NCI-H146 treated with DMSO at 0.1 percent for 48 hours (cell line): ENCODE results near the gene EVI5L.
A peak's percentile ranks its signal among the peaks of the same experiment; 100 is the strongest.
"Not testable (repeated sequence)": the region's sequence is repeated elsewhere in the genome, so short reads cannot be mapped to it uniquely, and the experiment has no call there.

Experiments used
- DNase-seq: peaks from one replicate; lab custom pipeline; 2025; ENCODE audit not compliant: unreplicated experiment; lab: John Stamatoyannopoulos, UW

The EVI5L gene

DNA sequence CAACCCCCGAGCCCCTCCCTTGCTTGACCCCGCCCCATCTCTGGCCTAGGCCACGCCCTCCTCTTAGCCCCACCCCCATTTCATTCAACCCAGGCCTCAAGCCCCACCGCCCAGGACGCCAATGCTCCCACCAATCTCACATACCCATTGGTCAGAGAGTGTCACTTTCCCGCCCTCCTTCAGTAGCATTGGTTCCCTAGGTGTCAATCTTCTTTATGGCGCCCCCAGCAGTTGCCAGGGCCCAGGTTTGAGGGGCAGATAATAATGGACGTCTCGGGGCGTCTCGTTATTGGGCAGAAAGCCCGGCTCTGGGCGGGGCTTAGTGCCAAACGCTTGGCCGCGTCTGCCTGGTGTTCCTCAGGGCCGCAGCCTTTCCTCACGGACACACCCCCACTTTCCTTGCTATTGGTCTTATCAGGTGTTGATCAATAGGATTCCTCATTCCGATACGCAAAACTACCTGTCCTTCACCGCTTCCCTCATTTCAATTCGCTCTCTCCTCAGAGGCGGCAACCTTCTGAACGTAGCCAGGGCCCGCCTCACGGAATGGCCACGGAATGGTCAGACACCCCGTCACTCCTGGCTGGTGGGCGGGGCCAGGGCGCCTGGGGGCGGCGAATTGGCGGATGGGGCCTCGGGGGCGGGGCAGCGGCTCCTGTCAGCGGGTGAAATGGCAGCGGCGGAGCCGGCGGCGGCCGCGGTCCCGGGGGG, at the start of gene EVI5L:
TSS of gene EVI5L (plus strand) at position 658 of the 711 bp plus-strand sequence. CDS start 16,325 bp downstream, outside the sequence.
- DNase-seq: peak; percentile 97

DNA sequence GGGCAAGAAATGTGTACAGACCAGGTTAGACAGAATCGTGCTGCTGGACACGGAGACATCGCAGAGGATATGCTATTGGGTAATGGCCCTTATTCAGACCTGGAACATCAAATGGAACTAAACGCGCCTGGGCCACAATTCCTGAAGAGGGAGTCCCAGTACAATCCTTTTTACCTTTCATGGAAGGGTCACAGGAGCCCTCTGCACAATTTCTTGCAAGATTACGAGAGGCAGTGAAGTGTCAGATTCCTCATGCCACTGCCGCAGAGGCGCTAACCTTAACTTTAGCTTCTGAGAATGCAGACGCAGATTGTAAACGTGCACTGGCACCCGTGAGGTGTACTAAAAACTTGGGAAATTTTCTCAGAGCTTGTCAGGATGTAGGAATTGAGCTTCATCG, 48.9 kb upstream of the EVI5L start:
- no peak for DNase-seq

DNA sequence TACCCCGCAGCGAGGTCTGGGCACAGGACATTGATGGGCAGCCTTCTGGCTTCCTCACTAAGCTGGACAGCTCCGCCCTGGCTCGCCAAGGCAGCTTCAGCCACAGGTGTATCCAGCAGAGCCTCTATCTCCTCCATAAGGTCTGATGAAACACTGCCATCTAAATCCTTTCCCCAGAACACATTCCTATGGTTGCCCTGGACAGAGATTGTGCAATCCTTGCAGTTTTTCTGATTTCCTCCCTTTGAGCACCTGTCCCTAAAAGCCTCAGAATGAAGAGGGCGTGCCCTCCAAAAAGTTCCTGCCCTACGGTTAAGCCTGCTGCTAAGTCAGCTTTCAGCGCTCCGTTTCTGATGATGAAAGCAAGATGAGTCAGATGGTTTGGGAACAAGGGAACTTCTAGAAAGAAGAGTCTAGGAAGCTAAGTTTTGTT, 46.0 kb upstream of the EVI5L start:
- DNase-seq: no peak

DNA sequence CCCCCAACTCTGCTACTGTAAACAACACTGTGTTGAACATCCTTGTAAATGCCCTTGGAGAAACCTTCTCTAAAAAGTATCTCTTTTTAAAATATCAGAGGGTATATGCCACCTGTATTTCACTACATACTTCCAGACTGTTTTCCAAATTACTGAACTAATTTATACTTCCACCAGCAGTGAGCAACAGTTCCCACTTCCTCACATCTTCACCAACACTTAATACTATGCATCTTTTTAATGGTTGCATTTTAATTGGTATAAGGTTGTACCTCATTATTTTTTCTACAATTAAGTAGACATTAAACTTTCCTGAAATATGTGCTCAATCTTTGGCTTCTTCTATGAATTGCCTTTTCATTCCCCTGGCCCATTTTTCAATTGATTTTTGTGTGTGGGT, 45.2 kb upstream of the EVI5L start:
- no peak for DNase-seq

DNA sequence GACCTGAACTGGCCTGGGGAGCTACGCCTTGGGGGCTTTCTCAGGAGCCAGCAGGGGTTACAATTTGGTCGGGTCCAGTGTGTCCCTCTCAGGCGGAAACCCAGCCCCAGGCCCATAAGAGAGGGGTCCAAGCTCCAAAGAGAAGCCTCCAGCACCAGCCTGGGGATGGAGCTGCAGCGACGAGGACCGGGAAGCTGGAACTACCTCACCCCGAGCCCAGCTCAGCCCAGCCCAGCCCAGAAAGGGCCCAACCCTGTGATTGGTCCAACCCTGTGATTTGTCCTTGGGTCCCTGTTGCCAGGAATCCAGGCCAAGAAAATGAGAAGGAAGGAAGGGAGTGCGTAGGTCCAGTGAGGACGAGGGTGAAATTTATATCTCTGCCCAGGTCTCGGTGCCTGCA, 42.9 kb upstream of the EVI5L start:
- DNase-seq: no peak

DNA sequence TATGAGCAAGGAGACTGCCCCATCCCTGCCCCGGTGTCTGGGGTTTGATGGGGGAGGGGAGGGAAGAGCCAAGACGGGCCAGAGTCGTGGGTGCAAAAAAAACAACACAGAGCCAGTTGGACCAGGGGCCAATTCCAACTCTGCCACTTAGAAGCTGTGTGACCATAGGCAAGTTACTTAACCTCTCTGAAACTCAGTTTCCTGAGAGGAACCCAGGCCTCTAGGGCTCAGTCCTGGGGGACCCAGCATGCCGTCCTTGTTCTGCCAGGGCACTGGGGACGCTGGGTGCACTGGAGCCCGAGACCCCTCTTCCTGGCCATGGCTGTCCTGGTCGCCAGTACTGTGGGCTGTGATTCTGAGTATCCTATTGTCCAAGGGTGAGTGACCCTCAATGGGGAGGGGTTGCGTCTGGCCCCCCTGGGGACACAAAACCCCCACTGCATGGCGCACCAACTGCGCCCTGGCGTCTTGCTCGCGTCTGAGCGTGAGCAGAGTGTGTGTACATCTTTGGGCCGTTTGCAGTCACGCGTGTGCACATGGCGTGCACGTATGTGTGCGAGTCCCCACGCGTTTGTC, 42.3 kb upstream of the EVI5L start:
- no peak for DNase-seq

DNA sequence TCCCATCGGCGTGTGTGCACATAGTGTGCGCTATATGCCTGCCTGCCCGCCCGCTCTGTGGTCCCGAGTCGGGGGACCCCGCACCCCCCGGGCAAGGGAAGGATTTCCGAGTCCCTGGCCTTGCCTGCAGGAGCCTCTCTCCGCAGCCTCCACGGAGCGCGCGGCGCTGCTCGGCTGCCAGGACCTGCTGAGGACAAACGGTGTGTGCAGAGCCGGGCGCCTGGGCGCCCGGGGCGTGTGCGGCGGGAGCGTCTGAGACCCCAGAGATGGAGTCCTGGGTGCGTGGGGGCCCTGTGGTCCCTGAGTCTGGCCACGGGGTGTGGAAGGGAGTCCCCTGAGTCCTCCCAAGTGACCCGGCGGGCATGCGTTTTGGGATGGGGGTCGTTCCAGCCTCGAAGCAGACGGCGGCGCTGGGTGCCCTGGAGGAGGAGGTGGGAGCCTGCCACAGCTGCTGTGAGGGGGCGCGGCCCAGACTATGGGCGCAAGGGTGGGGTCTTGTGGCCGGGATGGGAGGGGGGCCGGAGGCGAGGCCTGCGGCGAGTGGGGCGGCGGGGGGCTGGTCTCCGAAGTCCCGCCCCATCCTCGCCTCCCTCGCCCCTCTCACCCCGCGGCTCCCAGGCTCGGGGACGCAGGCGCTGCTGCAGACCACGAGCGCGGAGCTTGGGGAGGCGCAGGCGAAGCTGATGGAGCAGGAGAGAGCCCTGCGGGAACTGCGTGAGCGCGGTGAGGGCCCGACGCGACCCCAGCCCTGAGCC, 41.7 kb upstream of the EVI5L start:
- no peak for DNase-seq

DNA sequence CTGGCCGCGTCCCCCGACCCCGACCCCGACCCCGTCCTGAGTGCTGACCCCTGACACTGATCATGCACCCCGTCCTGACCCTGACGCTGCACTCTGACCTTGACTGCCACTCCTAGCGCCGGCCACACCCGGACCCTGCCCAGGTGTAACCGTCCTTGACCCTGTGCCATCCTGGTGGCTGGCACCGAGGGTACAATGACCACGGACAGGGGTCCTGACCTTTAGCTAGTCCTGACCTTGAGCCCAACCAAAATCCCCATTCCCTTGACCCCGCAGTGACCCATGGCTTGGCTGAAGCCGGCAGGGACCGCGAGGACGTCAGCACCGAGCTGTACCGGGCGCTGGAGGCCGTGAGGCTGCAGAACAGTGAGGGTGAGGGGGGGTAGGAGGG, 41.1 kb upstream of the EVI5L start:
- no peak for DNase-seq

DNA sequence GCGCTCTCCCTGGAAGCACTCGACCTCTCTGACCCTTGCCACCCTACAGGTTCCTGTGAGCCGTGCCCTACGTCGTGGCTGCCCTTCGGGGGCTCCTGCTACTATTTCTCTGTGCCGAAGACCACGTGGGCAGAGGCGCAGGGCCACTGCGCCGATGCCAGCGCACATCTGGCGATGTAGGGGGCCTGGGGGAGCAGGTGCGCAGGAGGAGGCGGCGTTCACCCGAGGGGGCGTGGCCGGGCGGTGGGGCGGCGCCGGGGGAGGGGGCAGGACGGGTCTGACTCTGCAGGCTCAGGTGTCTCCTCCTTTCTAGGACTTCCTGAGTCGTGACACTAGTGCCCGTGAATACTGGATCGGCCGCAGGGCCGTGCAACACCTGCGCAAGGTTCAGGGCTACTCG, 40.6 kb upstream of the EVI5L start:
- no peak for DNase-seq

DNA sequence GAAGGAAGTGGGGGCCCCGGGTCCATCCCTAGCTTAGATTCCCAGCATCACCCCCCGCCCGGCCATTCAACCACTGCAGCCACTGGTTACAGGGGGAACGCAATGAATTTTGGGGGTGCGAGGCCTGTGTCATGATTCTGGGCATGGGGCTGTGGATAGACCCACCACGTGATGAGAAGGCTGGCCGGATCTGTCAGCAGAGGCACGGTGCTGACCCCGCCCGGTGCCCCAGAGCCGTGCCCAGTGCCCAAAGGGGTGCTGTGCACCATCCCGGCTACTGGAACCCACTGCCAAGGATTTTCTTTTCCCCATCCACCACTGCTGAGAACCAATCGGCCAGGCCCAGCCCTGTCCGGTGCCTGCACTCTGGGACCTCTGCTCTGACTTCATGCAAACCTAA, 39.6 kb upstream of the EVI5L start:
- no peak for DNase-seq

DNA sequence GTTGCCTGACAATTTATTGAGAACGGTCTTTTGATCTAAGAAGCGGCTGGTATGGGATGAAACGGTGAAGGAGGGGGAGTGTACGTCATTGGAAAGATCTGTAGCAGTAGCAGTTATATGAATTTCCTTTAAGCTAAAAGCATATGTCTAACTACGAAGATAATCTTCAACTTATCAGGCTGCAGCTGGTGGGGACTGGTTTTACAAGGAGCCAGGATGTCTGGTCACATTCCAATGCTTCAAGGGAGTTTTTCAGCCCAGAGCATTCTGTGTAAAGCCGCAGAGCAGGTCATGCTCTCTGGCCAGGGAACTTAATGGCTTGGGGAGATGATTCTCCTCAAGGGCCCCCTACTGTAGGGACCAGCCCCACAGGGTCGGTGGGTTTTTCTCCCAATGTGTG, 37.7 kb upstream of the EVI5L start:
- DNase-seq: no peak

DNA sequence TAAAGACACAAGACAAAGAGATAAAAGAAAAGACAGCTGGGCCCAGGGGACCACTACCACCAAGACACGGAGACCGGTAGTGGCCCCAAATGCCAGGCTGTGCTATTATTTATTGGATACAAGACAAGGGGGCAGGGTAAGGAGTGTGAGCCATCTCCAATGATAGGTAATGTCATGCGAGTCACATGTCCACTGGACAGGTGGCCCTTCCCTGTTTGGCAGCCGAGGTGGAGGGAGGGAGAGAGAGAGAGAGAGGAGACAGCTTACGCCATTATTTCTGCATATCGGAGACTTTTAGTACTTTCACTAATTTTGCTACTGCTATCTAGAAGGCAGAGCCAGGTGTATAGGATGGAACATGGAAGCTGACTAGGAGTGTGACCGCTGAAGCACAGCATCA, 37.3 kb upstream of the EVI5L start:
- not testable (repeated sequence) for DNase-seq

DNA sequence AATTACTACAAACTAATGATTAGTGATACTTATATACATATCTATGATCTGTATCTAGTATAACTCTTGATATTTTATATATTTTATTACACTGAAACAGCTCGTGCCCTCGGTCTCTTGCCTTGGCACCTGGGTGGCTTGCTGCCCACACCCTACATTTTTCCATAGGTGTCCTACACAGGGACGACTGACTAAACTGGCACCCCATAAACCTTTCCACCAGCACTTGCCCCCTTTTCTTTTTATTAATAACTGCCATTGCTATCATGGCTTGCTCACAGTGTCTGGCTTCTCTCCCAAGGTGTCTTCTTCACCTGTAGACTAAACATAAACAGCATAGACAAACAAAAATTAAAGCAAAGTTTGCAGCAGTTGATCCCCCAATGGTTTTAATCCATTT, 36.5 kb upstream of the EVI5L start:
- no peak for DNase-seq

DNA sequence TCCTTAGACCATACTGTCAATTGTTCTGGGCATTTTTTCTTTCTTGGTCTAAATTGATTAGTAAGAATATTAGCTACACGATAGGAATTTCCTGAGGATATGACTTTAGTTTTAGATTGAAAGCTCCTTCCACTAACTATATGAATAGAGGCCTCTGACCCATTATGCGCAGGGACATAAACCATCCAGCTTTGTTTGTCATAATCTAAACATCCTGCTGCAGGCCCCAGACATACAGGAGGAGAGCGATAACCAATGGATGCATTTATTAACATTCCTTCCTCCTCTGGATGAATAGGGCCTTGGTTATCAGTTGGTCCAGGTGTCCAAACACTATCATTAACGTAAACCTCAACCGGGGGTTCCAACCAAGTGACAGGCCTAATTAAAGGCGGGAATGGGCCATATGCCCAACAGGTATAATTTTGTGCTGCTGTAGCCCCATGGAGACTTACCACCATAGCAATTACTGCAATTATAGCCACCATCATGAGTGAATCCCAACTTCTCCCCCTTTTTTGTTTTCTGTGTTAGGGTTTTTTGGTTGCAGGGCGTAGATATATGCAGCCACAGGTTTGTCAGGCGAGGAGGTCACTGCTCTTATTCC, 34.4 kb upstream of the EVI5L start:
- peak; percentile 89 for DNase-seq

DNA sequence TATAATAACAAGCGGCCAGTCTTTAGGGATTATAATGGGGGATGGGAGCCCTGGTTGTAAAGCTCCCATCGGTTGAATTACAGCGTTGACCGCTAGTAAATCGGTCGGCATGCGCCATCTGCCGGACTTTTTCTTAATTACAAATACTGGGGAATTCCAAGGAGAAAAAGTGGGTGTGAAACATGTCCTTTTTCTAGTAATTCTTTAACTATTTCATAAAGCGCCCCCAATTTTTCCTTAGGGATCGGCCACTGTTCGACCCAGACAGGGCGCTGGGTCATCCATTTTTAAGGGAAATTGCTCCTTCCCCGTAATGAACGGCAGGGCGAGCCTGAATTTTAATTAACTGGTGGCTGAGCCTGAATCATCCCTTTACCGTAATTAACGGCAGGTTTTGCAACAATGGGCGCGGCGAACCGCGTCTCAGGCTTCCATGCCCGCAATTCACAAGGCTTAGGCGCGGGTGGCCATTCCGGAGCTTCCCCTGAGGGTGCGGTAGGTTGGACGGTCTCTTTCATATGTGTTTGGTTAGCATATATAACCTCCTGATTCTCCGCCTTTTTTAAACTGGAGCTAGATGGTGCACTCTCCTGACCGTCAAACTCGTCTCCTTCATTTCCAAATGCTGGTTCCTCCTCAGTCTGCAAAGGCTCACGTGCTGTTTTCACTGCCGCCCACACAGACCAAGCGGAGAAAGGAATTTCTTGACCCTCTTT, 30.2 kb upstream of the EVI5L start:
- DNase-seq: peak; percentile 63

DNA sequence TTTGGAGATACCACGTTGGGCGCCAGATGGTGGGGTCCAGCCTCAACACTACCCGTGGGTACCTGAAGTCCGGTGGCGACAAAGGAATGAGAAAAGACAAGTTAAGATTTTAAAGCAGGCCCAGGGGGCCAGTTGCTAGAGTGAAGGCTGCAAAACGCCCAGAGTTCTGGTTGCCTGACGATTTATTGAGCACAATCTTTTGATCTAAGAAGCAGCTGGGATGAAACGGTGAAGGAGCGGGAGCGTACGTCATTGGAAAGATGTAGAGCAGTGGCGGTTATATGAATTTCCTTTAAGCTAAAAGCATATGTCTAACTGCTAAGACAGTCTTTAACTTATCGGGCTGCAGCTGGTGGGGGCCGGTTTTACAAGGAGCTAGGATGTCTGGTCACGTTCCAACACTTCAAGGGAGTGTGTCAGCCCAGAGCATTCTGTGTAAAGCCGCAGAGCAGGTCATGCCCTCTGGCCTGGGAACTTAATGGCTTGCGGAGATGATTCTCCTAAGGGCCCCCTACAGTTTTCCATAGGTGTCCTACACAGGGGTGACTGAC, 28.9 kb upstream of the EVI5L start:
- no peak for DNase-seq

DNA sequence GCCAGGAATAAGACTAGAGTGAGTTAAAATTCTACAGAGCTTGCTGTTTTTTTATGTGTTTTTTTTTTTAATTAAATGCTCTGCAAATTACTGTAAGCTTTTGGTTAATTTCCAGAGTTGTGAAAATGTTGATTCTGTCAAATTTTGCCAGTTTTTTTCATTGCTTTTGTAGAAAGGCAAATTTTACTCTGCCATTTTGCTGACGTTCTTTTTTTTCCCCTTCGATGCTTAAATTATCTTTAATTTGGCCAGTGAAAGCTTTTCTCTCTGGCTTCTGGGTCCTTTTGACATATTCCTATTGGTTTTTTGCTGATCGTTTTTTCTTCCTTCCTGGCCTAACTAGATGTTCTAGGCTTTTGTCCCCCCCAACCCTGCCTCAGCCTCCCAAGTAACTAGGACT, 23.8 kb upstream of the EVI5L start:
- no peak for DNase-seq

DNA sequence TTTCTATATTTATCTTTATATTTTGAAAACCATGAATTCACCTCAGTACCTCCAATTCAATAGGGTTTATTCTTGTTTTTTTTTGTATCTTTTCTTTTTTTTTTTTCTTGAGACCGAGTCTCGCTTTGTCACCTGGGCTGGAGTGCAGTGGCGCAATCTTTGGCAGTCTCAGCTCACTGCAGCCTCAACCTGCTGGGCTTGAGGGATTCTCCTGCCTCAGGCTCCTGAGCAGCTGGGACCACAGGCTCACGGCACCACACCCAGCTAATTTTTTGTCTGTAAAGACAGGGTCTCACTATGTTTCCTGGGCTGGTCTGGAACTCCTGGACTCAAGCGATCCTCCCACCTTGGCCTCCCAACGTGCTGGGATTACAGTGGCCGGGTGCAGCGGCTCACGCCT, 23.1 kb upstream of the EVI5L start:
- no peak for DNase-seq

DNA sequence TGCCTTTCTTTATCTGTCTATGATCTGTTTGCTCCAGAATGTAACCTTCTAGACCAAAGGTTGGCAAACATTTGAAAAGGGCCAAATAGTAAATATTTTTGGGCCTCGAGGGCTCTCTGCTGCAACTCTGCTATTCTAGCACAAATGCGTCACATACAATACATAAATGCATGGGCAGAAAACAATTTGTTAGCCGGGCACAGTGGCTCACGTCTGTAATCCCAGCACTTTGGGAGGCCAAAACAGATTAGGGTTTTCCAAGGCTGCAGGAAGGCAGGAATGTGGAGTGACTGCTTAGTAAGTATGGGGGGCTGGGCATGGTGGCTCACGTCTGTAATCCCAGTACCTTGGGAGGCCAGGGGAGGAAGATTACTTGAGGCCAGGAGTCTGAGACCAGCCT, 21.9 kb upstream of the EVI5L start:
- DNase-seq: no peak

DNA sequence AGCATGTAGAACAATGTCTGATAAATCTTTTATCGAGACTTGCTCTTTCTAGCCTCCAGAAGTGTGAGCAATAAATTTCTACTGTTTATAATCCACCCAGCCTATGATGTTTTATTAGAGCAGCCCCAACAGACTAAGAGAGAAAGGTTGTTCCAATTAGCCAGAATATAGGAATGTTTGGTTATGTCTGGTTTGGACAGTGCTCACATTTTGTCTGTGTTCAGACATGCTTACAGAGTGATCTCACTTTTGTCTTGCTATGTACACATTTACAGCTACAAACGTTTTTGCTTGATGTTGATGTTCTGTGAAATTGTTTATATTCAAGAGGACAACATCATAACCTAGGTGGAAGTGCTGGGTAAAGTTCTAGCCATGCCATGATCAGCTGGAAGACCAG, 18.0 kb upstream of the EVI5L start:
- no peak for DNase-seq

DNA sequence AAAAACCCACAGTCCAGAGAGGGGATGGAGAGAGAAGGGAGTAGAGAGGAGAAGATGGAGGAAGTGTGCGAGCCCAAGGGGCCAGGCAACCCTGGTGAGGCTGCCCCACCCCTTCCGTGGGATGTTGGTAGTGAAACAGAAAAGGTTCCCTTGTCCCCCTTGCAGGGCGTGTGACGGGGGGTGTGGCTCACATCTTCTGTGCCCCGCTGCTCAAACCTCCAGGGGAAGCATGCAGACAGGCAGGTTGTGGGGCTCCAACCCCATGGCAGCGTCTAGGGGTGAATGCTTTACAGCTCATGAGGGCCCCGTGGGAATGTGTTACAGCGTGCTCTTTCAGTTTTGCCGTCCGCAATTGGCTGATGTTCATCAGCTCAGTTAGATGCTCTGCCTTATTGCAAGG, 14.7 kb upstream of the EVI5L start:
- DNase-seq: no peak
